HG02884 (cell line): Measurements from ENCODE around the gene VMAC.

Source experiments
- ATAC-seq: cut with Tn5 transposase; IDR thresholded peaks from one replicate; pipeline ENCODE4 v1.9.1; 2021; ENCODE audit warnings: mild to moderate bottlenecking, moderate library complexity; ENCODE audit not compliant: unreplicated experiment

VMAC gene

DNA sequence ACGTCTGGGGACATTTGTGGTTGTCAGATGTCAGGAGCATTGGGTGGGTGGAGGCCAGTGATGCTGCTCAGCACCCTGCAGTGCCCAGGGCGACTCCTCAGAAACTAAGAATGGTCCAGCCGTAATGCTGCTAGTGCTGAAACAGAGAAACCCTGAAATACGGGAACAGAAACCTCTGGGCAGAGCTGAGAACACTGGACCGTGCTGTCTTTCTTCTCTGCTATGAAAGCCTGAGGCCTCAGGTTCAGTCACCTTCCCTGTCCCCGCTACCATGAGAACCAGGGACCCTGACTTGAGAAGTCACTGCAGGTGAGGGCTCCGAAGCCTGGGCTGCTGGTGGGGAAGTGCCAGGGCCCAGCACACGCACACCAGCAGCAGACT, 22.8 kb downstream of the VMAC start:
- no peak for ATAC-seq

GRCh38 chr19:5929179-5929578, 24.5 kb downstream of the VMAC start:
- no peak for ATAC-seq

- no peak for ATAC-seq
Observed at GRCh38 chr19:5929625-5930024, 25.0 kb downstream of the VMAC start.

- no peak for ATAC-seq
Observed at GRCh38 chr19:5931251-5931650, 26.6 kb downstream of the VMAC start.

DNA sequence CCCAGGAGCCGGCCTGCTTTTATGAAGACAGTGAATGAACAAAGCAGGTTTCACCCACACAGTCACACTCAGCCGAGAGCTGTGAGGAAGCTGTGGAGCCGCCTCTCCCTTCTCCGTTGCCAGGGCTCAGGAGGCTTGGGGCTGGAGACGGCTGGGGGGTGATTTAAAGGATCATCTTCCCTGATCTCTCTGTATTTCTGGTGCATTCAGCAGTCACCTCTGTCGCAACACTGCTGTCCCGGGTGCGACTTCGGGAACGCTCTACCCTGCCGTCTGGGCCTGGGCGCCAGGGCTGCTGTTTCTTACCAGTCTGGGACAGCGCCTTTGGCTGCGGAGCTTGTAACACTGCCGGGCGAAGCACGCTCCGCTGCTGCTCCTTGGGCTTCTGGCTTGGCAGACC, 27.5 kb downstream of the VMAC start:
- ATAC-seq, result no peak

- ATAC-seq, result no peak
Observed at GRCh38 chr19:5932609-5933262, 28.1 kb downstream of the VMAC start.

DNA sequence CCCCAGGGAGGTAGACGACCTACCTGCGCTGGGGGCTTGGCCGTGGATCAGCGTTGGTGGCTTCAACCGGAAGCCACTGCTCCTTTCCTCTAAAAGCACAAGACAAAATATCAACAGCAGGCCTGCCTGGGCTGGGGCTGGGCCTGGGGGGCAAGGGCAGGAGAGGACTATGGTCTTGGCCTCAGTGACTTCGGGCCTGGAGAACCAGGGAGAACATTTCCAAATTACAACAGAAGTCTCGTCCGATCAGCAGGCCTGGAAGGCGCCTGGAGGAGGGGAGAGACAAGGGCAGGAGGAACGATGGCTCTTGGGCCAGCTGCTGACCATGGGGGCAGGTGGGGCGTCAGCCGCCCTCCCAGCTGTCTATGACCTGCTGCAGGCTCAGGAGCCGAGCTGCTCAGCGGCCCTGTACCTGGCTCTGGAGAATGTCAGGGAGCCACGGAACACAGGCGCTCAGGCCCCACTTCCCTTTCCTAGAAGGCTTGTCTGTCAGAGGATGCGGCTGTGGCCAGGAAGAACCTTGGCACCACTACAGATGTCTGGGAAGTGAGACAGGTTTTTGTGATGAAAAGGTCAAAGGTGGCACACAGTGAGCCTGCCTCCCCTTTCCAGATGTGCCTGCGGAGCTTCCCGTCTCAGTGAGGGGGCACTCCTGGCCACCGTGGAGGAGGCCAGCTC, 28.9 kb downstream of the VMAC start:
- ATAC-seq, result no peak

- no peak for ATAC-seq
Observed at GRCh38 chr19:5934069-5934401, 29.4 kb downstream of the VMAC start.

GRCh38 chr19:5934774-5935472, 30.3 kb downstream of the VMAC start:
- ATAC-seq, result no peak

- no peak for ATAC-seq
Observed at GRCh38 chr19:5935473-5936291, 31.0 kb downstream of the VMAC start.

DNA sequence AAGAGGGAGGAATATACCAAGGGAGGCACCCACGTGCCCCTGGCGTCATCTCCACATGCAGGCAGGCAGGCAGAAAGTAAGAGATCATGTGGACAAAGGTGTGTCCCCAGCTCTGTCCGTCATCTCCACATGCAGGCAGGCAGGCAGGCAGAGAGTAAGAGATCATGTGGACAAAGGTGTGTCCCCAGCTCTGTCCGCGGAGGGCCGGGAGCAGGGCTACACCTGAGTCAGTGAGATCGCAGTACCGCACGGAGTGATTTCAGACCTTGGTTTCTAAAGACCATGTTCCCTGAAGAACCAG, 31.6 kb downstream of the VMAC start:
- ATAC-seq, result no peak

DNA sequence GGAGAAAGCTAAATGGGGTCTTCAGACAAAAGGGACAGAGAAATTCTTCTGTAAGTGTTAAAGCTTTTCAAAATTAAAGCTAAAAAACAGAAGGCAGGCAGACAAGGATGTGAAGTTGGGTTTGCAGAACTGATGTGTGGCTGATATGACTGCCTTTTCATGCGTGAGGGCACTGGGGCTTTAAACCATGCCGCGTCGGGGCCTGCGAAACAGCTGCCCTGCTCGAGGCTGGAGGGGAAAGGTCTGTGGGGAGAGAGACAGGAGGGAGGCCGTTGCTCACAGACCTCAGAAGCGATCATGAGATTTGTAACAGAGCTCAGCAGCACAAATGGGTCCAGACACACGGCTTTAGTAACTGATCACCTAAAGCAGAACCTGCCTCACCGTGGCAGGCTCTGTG, 32.9 kb downstream of the VMAC start:
- ATAC-seq, result no peak

DNA sequence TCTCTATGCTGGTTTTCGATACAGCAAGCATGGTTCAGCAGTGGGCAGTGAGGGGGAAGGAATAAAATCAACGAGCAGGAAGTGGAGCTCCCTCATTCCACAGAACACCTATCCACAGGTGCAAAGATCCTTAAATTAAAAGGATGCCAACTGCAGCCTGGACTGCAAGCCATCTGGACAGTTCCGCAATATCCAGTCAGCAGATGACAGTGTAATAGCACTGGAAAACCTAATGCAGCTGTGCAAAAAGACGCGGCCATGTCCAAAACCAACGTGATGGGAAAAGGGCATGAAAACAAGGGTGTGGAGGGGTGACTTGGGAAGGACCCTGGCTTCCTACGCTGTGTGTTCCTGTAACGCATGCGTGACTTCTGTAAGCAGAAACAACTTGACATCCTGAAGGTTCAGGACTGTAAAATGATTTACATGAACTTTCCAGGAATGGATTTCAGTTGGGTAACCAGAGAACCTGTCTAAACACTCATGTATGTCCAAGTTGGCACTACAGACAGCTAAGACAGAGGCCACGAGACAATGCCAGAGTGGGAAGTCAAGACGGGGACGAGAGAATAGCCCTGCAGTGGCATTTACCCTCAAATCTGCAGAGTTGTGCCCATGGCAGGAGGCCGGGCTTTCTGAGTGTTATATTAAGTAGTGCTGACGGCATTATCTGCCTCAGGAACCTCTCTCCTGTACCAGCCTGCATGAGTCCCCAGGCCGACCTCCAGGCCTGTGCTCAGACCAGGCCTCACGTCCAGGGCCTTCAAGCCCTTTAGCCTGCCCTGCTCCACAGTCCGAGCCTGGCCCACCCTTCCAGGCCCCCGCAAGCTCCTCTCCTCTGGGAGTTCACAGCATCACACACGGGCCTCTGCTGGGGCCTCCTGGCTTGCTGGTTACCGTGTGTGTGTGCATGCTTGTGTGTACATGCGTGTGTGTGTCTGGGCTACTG, 35.9 kb downstream of the VMAC start:
- no peak for ATAC-seq

DNA sequence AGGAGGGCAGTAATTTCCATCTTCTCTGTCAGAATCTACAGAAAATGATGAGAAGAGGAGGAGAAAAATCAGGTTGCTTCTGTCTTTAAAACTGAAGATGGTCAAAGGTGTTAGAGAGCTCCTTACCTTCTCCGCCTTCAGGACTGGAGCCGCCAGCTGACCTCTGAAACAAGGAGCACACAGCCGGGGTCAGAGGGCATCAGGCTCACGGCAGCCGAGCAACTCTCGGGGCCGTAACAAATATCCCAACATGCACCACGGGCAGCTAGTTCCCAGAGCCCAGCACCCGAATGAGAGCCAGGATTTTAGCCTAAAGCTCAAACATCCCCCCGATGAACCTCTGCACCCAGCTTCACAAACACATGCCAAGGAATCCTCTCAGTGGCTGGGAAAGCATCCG, 37.0 kb downstream of the VMAC start:
- ATAC-seq, result no peak

- no peak for ATAC-seq
Observed at GRCh38 chr19:5943045-5943444, 38.4 kb downstream of the VMAC start.

DNA sequence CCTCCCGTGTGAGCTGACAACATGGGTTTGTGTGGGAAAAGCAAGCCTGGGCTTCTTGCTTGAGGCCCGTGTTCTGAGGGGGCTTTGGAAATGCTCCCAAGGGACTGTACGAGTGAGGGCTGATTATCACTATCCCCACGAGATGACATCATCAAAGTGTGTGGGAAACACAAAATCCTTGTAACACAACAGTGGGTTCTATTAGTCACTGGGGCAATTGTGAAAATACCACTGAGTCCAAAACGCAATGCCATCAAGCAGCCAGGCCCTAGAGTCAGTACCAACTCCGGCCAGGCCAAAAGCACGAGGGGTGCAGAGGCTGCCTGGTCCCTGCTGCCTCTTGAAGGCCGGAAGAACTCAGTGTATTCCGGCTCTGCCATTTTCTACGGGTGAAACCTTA, 39.0 kb downstream of the VMAC start:
- no peak for ATAC-seq

- no peak for ATAC-seq
Observed at GRCh38 chr19:5947435-5947834, 42.8 kb downstream of the VMAC start.

- ATAC-seq, result no peak
Observed at GRCh38 chr19:5948752-5949564, 44.3 kb downstream of the VMAC start.

GRCh38 chr19:5949792-5950305, 45.2 kb downstream of the VMAC start:
- no peak for ATAC-seq

- no peak for ATAC-seq
Observed at GRCh38 chr19:5950741-5951140, 46.1 kb downstream of the VMAC start.
